Measurements from ENCODE around the gene NDUFB2.
"Not testable (repeated sequence)": the region's sequence is repeated elsewhere in the genome, so short reads cannot be mapped to it uniquely, and the experiment has no call there.

The NDUFB2 gene

DNA sequence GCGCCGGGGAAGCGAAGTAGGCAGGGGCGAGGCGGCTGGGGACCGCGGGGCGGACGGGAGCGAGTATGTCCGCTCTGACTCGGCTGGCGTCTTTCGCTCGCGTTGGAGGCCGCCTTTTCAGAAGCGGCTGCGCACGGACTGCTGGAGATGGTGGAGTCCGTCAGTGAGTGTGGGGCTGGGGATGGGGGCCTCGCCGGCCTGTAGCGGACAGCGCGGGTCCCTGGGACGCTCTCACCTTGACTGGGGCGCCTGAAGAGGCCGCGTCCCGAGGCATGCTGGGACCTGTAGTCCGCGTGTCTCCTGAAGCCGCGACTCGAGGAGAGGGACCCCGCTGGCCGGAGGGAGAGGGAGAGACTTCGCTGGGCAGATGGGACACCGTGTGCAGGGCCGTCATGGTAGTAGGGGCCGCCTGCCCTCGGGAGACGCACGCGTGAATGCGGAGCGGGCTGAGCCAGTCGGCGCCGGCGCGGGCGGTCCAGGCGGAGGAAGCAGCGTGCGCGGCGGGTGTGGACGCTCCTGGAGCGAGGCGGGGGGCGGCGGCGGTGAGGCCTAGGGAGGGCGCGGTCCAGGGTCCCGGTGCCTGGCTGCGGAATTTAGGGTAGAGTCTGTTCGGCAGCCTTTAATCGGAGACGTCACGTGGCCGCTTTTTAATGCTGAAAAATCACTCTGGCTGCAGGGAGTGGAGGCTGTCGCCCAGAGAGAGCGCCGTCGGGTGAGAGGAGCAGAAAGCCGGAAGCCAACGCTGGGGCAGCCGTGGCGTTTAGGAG lies at the start of gene NDUFB2:
Gene NDUFB2 (plus strand): TSS at position 29 of the 767 bp plus-strand sequence. CDS start 37 bp downstream, at position 66.
- peak; percentile 85 for DNase-seq (ENCODE audit: low spot score)

DNA sequence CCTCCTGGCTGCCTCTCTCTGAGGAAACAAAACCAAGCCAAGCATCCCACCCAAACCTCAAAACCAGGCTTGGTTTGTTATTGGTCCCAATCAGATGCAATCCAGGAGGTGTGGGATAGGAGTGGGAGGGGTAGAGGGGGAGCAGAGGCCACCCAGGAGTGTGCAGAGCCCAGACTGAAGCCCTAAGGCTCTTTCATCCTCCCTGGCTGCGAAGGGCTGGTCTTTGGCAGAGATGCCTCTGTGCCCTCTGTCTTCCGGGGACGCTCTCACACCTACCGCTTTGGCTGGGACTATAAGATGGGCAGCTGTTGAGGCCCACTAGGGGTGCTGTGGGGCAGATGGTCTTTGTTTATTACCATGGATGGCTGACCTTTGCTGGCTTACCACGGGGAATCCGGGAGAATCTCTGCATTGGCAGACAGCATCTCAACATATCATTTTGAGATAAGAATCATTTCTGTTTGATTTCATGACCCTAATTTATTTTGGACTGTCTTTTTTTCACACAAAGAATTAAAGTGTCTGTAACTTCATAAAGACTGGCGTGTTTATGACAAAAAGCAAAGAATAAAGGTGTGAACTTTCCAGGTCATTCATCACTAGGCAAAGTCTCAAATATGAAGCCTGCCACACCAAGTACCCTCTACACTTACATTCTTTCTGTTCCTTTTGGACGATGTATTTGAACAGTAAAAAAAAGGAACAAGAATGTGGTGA lies 49.4 kb upstream of the NDUFB2 start:
- peak; percentile 58 for DNase-seq (ENCODE audit: low spot score)

- DNase-seq (ENCODE audit: low spot score), result no peak
Measured at GRCh38 chr7:140649556-140650205, 46.8 kb upstream of the NDUFB2 start.

GRCh38 chr7:140650367-140650766 lies 46.1 kb upstream of the NDUFB2 start:
- DNase-seq (ENCODE audit: low spot score), result no peak

DNA sequence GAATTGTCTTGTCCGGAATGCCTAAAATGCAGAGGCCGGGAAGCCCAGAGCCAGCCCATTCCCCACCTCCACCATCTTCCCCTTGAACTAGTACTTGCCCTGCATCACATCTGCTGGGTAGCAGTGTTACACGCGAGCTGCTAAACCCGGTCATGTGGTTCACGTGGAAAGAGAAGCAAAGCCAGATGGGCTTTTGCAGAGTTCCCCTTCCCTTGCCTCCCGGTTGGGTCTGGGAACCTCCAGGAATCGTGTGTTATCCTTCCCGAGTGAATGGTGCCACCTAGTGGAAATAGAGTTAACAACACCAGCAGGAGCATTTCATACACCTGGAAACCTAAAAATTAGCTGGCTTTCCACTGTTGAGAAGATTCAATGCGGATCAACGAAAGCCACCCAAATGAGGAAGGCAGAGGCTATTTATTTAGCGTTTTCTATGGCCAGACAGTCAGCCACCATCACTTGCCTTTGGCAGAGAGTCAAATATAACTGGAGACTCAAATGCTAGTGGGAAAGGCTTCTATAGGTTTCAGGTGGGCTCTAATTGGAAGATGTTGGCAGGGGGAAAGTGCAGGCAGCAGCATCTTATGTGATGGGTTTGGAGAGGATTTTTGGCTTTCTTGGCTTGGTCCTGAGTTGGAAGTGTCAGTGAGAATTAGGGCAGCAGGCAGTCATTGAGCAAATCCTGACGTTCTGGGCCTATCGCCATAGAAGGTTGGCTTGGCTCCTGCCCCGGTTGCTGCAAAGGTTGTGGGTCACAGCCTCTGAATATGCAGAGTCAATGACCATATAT lies 43.0 kb upstream of the NDUFB2 start:
- peak; percentile 84 for DNase-seq (ENCODE audit: low spot score)

- no peak for DNase-seq (ENCODE audit: low spot score)
Measured at GRCh38 chr7:140654109-140654387, 42.5 kb upstream of the NDUFB2 start.

DNA sequence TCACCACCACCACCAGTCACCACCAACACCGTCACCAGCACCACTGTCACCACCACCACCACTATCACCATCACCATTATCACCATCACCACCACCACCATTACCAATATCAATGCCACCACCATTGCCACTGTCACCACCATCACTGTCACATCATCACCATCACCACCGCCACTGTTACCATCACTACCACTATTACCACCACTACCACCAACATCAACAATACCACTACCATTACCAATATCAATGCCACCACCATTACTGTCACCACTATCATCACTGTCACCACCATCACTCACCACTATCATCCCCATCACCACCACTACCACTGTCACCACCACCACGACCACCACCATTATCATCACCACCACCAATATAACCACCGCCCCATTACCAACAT lies 41.8 kb upstream of the NDUFB2 start:
- DNase-seq (ENCODE audit: low spot score), result no peak

- DNase-seq (ENCODE audit: low spot score), result no peak
Measured at GRCh38 chr7:140655511-140656408, 40.7 kb upstream of the NDUFB2 start.

GRCh38 chr7:140656548-140657515 lies 39.7 kb upstream of the NDUFB2 start:
- peak; percentile 73 for DNase-seq (ENCODE audit: low spot score)

DNA sequence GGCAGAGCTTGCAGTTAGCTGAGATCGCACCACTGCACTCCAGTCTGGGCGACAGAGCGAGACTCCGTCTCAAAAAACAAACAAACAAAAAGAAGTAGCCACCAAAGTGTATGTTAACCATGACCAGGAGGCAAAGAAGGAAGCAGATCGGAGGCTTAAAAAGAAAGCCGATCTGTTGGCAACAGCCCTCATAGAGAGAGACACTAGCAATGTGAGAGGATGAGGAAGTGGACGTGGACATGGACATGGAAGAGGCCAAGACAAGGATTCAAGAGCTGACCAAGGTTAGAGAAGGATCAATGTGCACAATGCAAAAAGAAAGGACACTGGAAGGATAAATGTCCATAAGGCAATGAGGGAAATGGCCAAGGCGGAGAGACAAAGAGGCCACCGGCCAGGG lies 38.6 kb upstream of the NDUFB2 start:
- DNase-seq (ENCODE audit: low spot score), result no peak

DNA sequence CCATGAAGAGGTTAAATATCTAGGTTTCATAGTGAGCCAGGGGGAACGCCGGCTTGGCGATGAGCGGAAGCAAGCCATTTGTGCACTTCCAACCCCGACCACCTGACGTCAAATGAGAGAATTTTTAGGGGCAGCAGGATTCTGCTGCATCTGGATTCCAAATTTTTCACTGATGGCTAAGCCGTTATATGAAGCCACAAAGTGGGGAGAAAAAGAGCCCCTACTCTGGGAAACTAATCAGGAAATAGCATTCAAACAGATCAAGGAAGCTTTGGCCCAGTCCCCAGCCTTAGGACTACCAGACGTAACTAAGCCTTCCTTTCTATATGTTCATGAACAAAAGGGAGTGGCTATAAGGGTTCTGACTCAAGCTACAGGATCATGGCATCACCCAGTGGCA lies 36.7 kb upstream of the NDUFB2 start:
- no peak for DNase-seq (ENCODE audit: low spot score)

GRCh38 chr7:140661124-140661523 lies 35.4 kb upstream of the NDUFB2 start:
- no peak for DNase-seq (ENCODE audit: low spot score)

GRCh38 chr7:140662938-140663337 lies 33.6 kb upstream of the NDUFB2 start:
- not testable (repeated sequence) for DNase-seq (ENCODE audit: low spot score)

DNA sequence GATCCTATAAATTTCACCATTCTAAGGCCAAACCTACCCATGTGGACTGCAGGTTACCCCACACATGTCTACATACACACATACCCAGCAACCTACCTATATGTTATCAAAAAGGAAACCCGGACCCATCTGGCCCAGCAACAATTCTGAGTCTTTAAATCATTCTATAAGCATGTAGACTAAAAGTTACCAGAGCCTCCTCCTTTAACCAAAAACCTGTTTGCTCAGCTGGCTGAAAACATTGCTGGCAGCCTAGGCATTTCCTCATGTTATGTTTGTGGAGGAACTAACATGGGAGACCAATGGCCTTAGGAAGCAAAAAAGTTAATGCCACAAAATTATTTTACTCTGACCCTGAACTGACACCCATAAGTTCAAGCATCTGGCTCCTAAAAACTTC lies 29.0 kb upstream of the NDUFB2 start:
- DNase-seq (ENCODE audit: low spot score), result no peak

DNA sequence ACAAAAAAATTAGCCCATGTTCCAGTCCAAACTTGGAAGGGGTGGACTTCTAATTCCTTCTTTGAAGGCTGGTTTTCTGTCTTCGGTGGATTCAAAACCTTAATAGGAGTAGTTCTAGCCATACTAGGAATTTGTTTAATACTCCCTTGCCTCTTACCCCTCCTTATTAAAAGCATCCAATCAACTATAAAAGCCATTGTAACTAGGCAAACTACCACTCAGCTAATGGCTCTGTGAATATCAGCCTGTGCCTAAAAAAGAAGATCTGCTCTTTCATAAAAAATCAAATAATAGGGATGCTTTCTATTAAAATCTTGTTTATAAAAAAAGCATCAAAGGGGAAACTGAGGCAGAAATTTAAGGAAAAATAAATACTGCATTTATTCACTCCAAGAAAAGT lies 27.9 kb upstream of the NDUFB2 start:
- DNase-seq (ENCODE audit: low spot score), result no peak

DNA sequence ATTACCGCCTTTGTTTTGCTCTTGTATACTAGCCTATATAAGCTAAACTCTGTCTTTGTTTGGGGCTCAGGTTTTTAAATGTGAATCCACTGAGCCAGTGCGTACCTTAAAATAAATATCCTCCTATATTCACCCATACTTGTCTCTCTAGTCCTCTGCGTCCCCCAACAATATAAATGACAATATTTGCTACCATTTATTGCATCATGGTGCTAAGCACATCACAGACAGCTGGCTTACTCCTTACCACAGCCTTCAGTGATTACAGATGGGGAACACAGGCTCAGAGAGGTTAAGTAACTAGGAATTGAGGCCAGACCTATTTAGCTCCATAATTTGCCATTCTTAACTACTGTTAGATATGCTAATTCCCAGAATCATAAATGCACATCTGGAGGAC lies 27.2 kb upstream of the NDUFB2 start:
- DNase-seq (ENCODE audit: low spot score), result no peak

DNA sequence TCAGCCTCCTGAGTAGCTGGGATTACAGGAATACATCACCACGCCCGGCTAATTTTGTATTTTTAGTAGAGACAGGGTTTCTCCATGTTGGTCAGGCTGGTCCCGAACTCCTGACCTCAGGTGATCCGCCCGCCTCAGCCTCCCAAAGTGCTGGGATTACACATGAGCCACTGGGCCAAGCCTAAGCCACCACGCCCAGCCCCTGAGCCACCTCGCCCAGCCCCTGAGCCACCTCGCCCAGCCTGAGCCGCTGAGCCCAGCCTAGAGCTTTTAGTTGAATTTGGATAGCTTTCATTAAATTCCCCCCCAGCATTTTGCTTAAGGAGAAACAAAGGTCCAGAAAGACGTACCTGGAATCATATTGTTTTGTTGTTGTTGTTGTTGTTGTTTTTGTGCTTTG lies 26.6 kb upstream of the NDUFB2 start:
- not testable (repeated sequence) for DNase-seq (ENCODE audit: low spot score)

GRCh38 chr7:140670343-140670935 lies 26.1 kb upstream of the NDUFB2 start:
- no peak for DNase-seq (ENCODE audit: low spot score)

DNA sequence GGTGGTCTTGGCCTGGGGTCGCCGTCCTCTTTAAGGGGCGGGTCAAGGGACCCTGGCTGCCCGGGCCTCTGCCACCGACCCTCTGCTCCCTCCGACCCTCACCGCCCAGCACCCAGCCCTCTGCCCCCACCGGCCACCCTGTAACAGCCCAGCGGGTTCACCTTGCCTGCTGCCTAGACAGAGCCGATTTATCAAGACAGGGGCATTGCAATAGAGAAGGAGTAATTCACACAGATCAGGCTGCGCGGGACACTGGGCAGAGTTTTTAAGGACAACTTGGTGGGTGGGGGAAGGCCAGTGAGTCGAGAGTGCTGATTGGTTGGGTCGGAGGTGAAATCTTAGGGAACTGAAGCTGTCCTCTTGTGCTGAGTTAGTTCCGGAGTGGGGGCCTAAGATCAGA lies 24.5 kb upstream of the NDUFB2 start:
- no peak for DNase-seq (ENCODE audit: low spot score)
